Heart left ventricle (tissue), 16 donors: ENCODE measurements around the gene BRD1. TPM values are rescaled to one million over a fixed set of nuclear protein-coding genes. Genes with fewer than 3 reads are reported as not detected.

Experiments
- ATAC-seq, 4 donors: fragments of 200-7000 bp; cut with Tn5 transposase; one replicate each; pipeline ENCODE4 v1.9.1; 2020 to 2022; ENCODE audit warnings: moderate library complexity in 4 of 4, mild to moderate bottlenecking in 3 of 4, moderate number of reproducible peaks in 1 of 4
- DNase-seq, 5 donors: peaks; one replicate each; pipeline ENCODE4 v3.0.0-alpha.2; 2020
- H3K27ac ChIP-seq, 12 donors: fragments of 200-600 bp; sonication (generic) in 4 of 12; one replicate each; pipeline versions ENCODE4 v1.5.0 to v1.8.0; 2016 to 2022; ENCODE audit warnings: mild to moderate bottlenecking in 2 of 12
- H3K27me3 ChIP-seq, 9 donors: fragments of 200-600 bp; sonication (generic) in 2 of 9; one replicate each; pipeline versions ENCODE4 v1.5.1 to v1.8.0; 2016 to 2022; ENCODE audit warnings: mild to moderate bottlenecking in 3 of 9
- H3K36me3 ChIP-seq, 9 donors: fragments of 200-600 bp; sonication (generic) in 2 of 9; one replicate each; pipeline versions ENCODE4 v1.5.0 to v1.8.0; 2018 to 2022; ENCODE audit warnings: mild to moderate bottlenecking in 2 of 9
- H3K4me1 ChIP-seq, 12 donors: fragments of 200-600 bp; sonication (generic) in 4 of 12; one replicate each; pipeline versions ENCODE4 v1.5.0 to v1.8.0; 2016 to 2022; ENCODE audit warnings: mild to moderate bottlenecking in 3 of 12
- H3K4me3 ChIP-seq, 12 donors: fragments of 200-600 bp; sonication (generic) in 4 of 12; one replicate each; pipeline versions ENCODE4 v1.5.0 to v1.8.0; 2017 to 2022; ENCODE audit warnings: mild to moderate bottlenecking in 9 of 12, moderate library complexity in 4 of 12
- H3K9me3 ChIP-seq, 12 donors: fragments of 200-600 bp; sonication (generic) in 4 of 12; one replicate each; pipeline versions ENCODE4 v1.5.0 to v1.8.0; 2016 to 2022; ENCODE audit warnings: mild to moderate bottlenecking in 1 of 12
- CTCF ChIP-seq, 12 donors: fragments of 200-600 bp; sonication (generic) in 4 of 12; IDR thresholded peaks; one replicate each; pipeline versions ENCODE4 v1.5.0 to v1.8.0; 2018 to 2022; ENCODE audit warnings: antibody characterized with exemption in 12 of 12, mild to moderate bottlenecking in 5 of 12
- POLR2A ChIP-seq, 2 donors: fragments of 450-650 bp; IDR thresholded peaks; one replicate each; pipeline ENCODE4 v1.6.1; 2017; ENCODE audit warnings: antibody characterized with exemption in 2 of 2, mild to moderate bottlenecking in 2 of 2, moderate library complexity in 2 of 2
- WGBS, 4 donors: extraction: QIAGEN DNeasy Blood & Tissue Kit in 2 of 4; methylation state at CpG; one replicate each; pipeline versions ENCODE4 v1.1.5 to v1.1.7; 2013 to 2018; 5-methylcytosine and 5-hydroxymethylcytosine counted together
- intact Hi-C, 10 donors: fragments of 100-400 bp; cut with DNase I; formaldehyde crosslinking; loops; one replicate each; pipeline versions ENCODE4 v1.11.1 to v1.14.2; 2022
- polyA plus RNA-seq, 2 donors: library from polyadenylated mRNA; stranded (reverse); fragments of 200-250 nt; gene quantifications; one replicate each; pipeline ENCODE4 v1.2.3, GENCODE V29; 2013
- total RNA-seq, 9 donors: library from RNA; depleted of rRNA in 2 of 9; stranded (reverse); fragments of >200 nt in 2 of 9; fragmentation: NEBNext Ultra II Directional in 3 of 9; extraction: Animal tissue kit (Norgen Biotek cat#: 25700) in 3 of 9; gene quantifications; one replicate each; pipeline versions ENCODE4 v1.1.0 to v1.2.4, GENCODE V29; 2016 to 2023
- donor health status: ischemic (EF 13 %, LVEDD 7.1; RV severe dilation, severe dysfunction).
- donor health status: healthy with polysubstance abuse.
- donor health status: DM: no; HTN: yes; CAD: no.
- donor health status: DM: no; HTN: no; CAD: no.
- donor health status: ischemic (EF 25% LVEDD 6.9; RV normal size, moderate dysfunction).
- donor health status: ischemic (EF 25% LVEDD 5.7; RV mildly dilated, moderate dysfunction).
- donor health status: healthy.
- donor health status: DM: yes; HTN: yes; CAD: no.
- donor health status: ischemic (EF 35%, LVEDD 5.7; RV mildly dilated, moderate dysfunction).
- donor health status: nonischemic (EF 11% LVEDD 7.7; RV severe dilation, severe dysfunction).
- donor health status: DM: yes; HTN: yes; CAD: no.
- donor health status: PGD.
- donor health status: ischemic (EF 29% LVEDD 5.4; RV normal size, mild dysfunction).
- donor health status: nonischemic (EF 23%, LVEDD 6.1; RV moderate dilation, normal function).

The BRD1 gene
- total and polyA plus RNA-seq, 11 donors = 12.0 to 27.0 (median 17.2) TPM

DNA sequence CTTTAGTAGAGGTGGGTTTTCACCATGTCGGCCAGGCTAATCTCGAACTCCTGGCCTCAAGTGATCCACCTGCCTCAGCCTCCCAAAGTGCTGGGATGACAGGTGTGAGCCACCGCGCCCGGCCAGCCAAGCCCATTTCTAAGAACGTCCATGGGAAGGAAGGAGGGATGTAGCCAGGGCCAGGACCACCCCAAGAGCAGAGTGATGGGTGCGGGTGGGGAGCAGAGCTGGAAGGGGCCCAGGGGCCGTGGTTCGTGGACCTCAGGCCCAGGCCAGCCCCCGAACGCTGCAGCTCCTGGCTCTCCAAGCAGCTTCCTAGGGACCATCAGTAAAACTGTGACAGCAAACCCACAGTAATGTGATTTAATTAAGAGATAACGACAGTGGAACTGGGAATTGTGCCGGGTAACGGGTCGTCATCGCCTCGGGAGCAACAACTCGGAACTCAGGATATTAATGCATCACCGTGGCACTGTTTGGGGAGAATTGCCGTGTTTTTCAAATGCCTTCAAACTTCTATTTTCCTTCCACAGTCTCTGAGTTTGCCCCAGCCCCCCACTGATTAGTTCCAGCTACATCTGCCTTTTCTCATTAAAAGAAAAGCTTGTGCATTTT lies 74.3 kb downstream of the BRD1 start:
- Histone ChIP-seq H3K36me3 (no peaks in the 10 kb centered on the region), H3K27me3 (peaks cover 0 to 37% (median 0%) of the 10 kb centered on the region in 9 donors), H3K9me3 (peaks cover 0 to 8% (median 0%) of the 10 kb centered on the region in 12 donors), H3K27ac (no peak overlapping the region), H3K4me3 (no peak overlapping the region), H3K4me1 (no peaks in the 10 kb centered on the region)
- 75 to 80% (median 78%) methylated on average over 20 of the region's 20 CpGs for WGBS, 4 donors
- no peak for TF ChIP-seq POLR2A (IDR thresholded peaks at IDR 0.05)
- no peak for TF ChIP-seq CTCF (IDR thresholded peaks at IDR 0.05)
- intact Hi-C loops = no loop called here
- DNase-seq (no peak), ATAC-seq (no peak)

GRCh38 chr22:49752598-49753091 lies 75.0 kb downstream of the BRD1 start:
- intact Hi-C loops = no loop called here
- H3K27ac ChIP-seq = no peak overlapping the region
- WGBS, 4 donors = 51 to 59% (median 53%) methylated on average over 14 to 21 of the region's 21 CpGs
- DNase-seq (no peak), ATAC-seq (no peak)
- no peak overlapping the region for H3K4me3 ChIP-seq
- peaks cover 0 to 37% (median 0%) of the 10 kb centered on the region in 9 donors for H3K27me3 ChIP-seq
- no peaks in the 10 kb centered on the region for H3K36me3 ChIP-seq
- H3K9me3 ChIP-seq = peaks cover 0 to 10% (median 2%) of the 10 kb centered on the region in 12 donors
- H3K4me1 ChIP-seq = no peaks in the 10 kb centered on the region
- TF ChIP-seq CTCF (IDR thresholded peaks at IDR 0.05) (no peak), POLR2A (IDR thresholded peaks at IDR 0.05) (no peak)

GRCh38 chr22:49751966-49752597 lies 75.6 kb downstream of the BRD1 start:
- H3K9me3 ChIP-seq = peaks cover 0 to 14% (median 7%) of the 10 kb centered on the region in 12 donors
- no peak overlapping the region for H3K4me3 ChIP-seq
- no peak overlapping the region for H3K27ac ChIP-seq
- ATAC-seq (no peak), DNase-seq (no peak)
- no peaks in the 10 kb centered on the region for H3K4me1 ChIP-seq
- intact Hi-C loops = no loop called here
- peaks cover 0 to 37% (median 0%) of the 10 kb centered on the region in 9 donors for H3K27me3 ChIP-seq
- 73 to 80% (median 77%) methylated on average over 13 to 17 of the region's 17 CpGs for WGBS, 4 donors
- TF ChIP-seq POLR2A (IDR thresholded peaks at IDR 0.05) (no peak), CTCF (IDR thresholded peaks at IDR 0.05) (no peak)
- no peaks in the 10 kb centered on the region for H3K36me3 ChIP-seq

- DNase-seq = peak in 1 of 5 donors; percentile 52
- H3K27ac ChIP-seq = no peak overlapping the region
- TF ChIP-seq CTCF (IDR thresholded peaks at IDR 0.05) (no peak), POLR2A (IDR thresholded peaks at IDR 0.05) (no peak)
- intact Hi-C loops = no loop called here
- H3K9me3 ChIP-seq = peaks cover 0 to 21% (median 12%) of the 10 kb centered on the region in 12 donors
- no peak for ATAC-seq
- H3K4me1 ChIP-seq = no peaks in the 10 kb centered on the region
- no peaks in the 10 kb centered on the region for H3K36me3 ChIP-seq
- peaks cover 0 to 33% (median 0%) of the 10 kb centered on the region in 9 donors for H3K27me3 ChIP-seq
- no peak overlapping the region for H3K4me3 ChIP-seq
- 75 to 89% (median 84%) methylated on average over 17 to 19 of the region's 19 CpGs for WGBS, 4 donors
Measured at GRCh38 chr22:49751318-49751965, 76.2 kb downstream of the BRD1 start.
